ENCODE data around the gene TTC31. TPM values are rescaled to one million over a fixed set of nuclear protein-coding genes. Genes with fewer than 3 reads are reported as not detected.

The TTC31 gene
- total RNA-seq: 8.3 and 9.9 TPM in 2 replicates

GRCh38 chr2:74482801-74483674 is at the start of gene TTC31, which contains the start of gene CCDC142:
TTC31 (plus strand) TSS chr2:74483081; CDS start chr2:74483096, 15 bp downstream.
CCDC142 (minus strand) TSS chr2:74482998; CDS start chr2:74482837, 161 bp downstream.

GRCh38 chr2:74441690-74442482 is 41.0 kb upstream of the TTC31 start, which contains the start of gene RTKN:
RTKN (minus strand) TSS chr2:74441937; CDS start chr2:74441816, 121 bp downstream.

GRCh38 chr2:74454654-74455511 is 28.0 kb upstream of the TTC31 start, which contains the start of gene INO80B:
INO80B (plus strand) TSS chr2:74455087; CDS start chr2:74455117, 30 bp downstream.

GRCh38 chr2:74458132-74458937 is 24.5 kb upstream of the TTC31 start, which contains the start of gene WBP1:
WBP1 (plus strand) TSS chr2:74458438; CDS start chr2:74458603, 165 bp downstream.

DNA sequence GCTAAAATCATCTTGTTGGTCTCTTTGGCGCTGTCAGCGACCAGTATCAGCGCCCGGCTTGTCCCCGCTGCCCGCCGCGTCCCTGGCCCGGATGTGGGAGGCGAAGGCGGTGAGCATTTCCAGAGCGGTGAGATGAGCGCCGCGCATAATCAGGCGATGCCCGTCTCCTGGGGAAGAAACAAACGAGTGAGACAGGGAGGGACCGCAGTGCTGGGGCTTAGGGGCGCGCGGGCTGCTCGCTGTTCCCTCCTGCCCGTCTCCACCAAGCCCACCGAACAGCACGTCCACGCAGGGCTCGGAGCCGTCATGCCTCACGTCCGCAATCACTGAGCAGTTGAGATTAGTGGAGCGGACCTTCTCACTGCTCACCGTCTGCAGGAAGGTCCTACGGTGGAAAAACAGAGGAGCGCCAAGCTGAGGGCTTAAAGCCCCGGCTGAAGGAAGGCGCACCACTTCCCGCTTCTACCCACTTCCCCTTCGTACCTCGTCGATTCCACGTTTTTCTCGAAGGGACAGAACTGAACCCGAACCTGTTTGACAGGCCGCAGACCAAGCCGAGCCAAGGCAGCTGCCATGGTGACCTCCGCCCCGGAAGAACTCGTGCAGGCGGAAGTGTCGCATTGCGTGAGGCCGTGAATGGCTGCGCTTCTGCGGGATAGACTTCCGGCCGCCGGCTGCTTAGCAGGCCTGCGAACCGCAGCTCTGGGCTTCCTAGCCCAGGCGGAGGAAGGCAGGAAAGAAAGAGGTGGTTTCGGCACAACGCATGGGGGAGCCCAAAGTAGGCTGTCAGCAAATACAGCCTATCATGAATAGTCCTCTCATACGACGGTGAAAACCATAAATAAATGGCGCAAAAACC is 10.6 kb upstream of the TTC31 start, which contains the start of gene MRPL53:
TSS of gene MRPL53 (minus strand) at position 595 of the 859 bp plus-strand sequence. CDS start at position 575, 20 bp downstream.

GRCh38 chr2:74499267-74499939 is 16.5 kb downstream of the TTC31 start, which contains the start of gene LBX2:
LBX2 (minus strand) TSS chr2:74499603; CDS start chr2:74499537, 66 bp downstream.

DNA sequence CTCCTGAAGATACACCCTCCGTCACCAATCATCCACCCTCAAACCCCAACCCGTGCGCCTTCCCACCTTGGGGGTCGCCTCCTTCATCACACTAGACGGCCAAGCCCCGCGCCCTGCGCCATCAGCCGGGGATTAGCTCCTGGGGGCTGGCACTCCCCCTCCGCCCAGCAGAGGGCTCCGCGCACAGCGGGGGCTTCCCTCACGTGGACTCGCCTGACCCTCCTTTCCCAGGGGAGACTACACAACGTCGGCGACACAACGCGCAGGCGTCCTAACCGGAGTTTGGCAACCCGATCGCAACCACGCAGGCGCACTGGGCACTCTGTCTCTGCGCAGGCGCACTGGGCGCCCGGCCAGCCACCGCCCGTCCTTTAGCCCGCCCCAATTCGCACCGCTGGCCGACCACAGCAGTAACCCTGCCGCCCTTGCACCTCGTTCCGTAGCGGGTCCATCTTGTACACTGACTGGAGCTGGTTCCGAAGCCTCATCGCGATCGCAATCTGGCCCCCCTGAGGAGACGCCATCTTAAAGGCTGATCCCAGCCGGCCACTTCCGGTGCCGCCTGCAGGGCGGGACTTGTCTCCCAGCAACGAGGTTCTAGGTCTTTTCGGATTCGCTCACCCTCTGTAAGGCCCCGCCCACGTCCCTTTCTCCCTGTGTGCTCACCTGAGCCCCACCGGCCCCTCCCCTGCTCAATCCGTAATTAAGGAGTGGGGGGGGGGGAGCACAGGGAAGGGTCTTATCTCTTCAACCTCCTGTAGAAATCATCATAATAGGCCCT is 24.5 kb downstream of the TTC31 start, which contains the start of gene PCGF1:
TSS of gene PCGF1 (minus strand) at position 551 of the 781 bp plus-strand sequence. CDS start at position 524, 27 bp downstream.

DNA sequence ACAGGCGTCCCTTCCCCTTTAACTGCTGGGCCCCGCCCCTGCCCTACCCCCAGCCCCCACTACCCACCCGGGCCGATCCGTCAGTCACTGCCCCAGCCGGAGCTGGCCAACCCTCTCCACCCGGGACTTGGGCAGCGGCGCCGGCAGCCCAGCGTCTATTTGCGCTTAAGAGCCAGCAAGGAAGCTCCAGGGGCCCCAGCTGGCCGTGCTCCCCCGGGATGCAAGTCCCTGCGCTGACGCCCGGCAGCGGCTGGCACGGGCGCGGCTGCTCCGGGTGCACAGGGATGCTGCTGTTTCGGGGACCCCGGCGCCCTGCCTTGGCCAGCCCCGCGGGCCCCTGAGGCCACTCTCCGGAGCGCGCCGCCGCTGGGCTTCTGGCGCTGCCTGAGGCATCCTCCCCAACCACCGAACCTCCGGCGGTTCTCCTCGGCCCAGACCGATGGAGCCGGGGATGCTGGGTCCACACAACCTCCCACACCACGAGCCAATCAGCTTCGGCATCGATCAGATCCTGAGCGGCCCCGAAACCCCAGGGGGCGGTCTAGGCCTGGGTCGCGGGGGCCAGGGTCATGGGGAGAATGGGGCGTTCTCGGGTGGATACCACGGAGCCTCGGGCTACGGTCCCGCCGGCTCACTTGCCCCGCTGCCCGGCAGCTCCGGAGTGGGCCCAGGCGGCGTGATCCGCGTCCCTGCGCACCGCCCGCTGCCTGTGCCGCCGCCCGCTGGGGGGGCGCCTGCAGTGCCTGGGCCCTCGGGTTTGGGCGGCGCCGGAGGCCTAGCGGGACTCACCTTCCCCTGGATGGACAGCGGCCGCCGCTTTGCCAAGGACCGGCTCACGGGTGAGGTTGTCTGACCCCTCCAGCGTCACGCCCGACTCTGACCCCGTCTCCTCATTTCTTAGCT is 31.7 kb downstream of the TTC31 start, which contains the start of gene TLX2:
TSS of gene TLX2 (plus strand) at position 83 of the 903 bp plus-strand sequence. CDS start at position 440, 357 bp downstream.

DNA sequence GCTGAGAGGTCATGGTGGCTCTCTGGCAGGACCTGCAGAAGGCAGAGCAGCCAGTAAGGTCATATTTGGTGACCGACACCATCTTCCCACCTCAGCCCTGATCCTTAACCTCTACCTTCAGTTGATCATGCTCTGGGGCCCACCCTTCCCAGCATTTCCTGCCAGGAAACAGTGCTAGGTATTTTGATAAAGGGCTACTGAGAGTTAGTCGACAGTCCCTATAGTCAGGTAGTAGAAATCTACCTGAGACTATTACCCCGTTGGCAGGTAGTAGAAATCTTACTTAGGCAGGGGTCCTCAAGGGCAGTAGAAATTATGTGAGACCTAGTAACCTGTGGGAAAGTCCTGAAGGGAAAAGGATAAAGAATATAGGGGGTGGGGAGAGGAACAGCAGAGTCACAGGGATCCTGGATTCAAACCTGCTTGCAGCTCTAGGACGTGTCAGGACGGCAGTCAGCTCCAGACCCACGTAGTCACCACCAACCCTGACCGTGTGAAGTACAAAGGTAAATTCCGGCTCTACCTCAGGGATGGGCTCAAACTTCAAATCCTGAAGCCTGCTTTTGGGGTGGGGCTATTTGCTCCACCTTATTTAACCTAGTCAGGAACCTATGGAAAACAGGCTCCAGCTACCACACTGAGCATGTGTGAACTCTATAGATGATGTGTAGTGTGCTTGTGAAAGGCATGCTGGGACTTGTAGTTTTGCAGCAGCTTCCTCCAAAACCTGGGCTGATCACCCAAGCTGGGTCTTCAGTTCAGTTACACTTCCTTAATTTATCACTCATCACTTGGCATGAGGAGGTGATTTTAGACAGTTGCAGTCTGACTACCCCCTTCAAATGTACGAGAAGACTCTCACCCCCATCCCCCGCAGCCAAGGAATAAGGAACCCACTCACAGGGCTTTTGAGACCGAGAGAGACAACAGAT is 43.1 kb downstream of the TTC31 start, which contains the start of gene DQX1:
TSS of gene DQX1 (minus strand) at position 515 of the 932 bp plus-strand sequence. CDS start at position 13, 502 bp downstream.

GRCh38 chr2:74529357-74530238 is 46.7 kb downstream of the TTC31 start, which contains the start of the genes AUP1 and HTRA2:
AUP1 (minus strand) TSS chr2:74529706; CDS start chr2:74529629, 77 bp downstream.
HTRA2 (plus strand) TSS chr2:74529933; CDS start chr2:74530007, 74 bp downstream.

